ENCODE measurements around the gene FREM2.

- TF ChIP-seq CTCF (IDR thresholded peaks at IDR 0.05) (no peak), POLR2AphosphoS5 (IDR thresholded peaks at IDR 0.05) (no peak)
Observed at GRCh38 chr13:38933786-38934185, 246.9 kb downstream of the FREM2 start.

Data from upper lobe of left lung (tissue), 4 donors.